GM18873 (cell line): ENCODE results near the gene MAP3K3.

Experiments used
- ATAC-seq: cut with Tn5 transposase; IDR thresholded peaks from one replicate; pipeline ENCODE4 v1.9.1; 2021; ENCODE audit warnings: mild to moderate bottlenecking, moderate library complexity, moderate number of reproducible peaks; ENCODE audit not compliant: unreplicated experiment, low FRiP score

Gene MAP3K3

GRCh38 chr17:63621684-63622573 is at the start of gene MAP3K3:
Gene MAP3K3, plus strand, starts transcription at chr17:63622417. Its CDS starts 343 bp downstream, at chr17:63622760.
- ATAC-seq, result peak; percentile 91

- ATAC-seq, result no peak
Measured at GRCh38 chr17:63573634-63574033, 48.6 kb upstream of the MAP3K3 start.

GRCh38 chr17:63578027-63578768 is 44.0 kb upstream of the MAP3K3 start:
- ATAC-seq, result no peak

- no peak for ATAC-seq
Measured at GRCh38 chr17:63578769-63579111, 43.5 kb upstream of the MAP3K3 start.

- ATAC-seq, result no peak
Measured at GRCh38 chr17:63579633-63580032, 42.6 kb upstream of the MAP3K3 start.

- no peak for ATAC-seq
Measured at GRCh38 chr17:63587770-63588169, 34.4 kb upstream of the MAP3K3 start.

GRCh38 chr17:63588797-63589196 is 33.4 kb upstream of the MAP3K3 start:
- ATAC-seq, result no peak

GRCh38 chr17:63589646-63590045 is 32.6 kb upstream of the MAP3K3 start:
- ATAC-seq, result no peak

GRCh38 chr17:63592797-63593196 is 29.4 kb upstream of the MAP3K3 start:
- no peak for ATAC-seq

GRCh38 chr17:63595132-63595531 is 27.1 kb upstream of the MAP3K3 start:
- ATAC-seq, result no peak

GRCh38 chr17:63596856-63597586 is 25.2 kb upstream of the MAP3K3 start:
- ATAC-seq, result no peak

- no peak for ATAC-seq
Measured at GRCh38 chr17:63598281-63598680, 23.9 kb upstream of the MAP3K3 start.

- peak; percentile 60 for ATAC-seq
Measured at GRCh38 chr17:63600569-63601438, 21.4 kb upstream of the MAP3K3 start, which contains the start of gene TACO1. Gene TACO1, plus strand, starts transcription at chr17:63600895. Its CDS starts 189 bp downstream, at chr17:63601084.

GRCh38 chr17:63601439-63602371 is 20.5 kb upstream of the MAP3K3 start:
- no peak for ATAC-seq

- ATAC-seq, result no peak
Measured at GRCh38 chr17:63609816-63610573, 12.2 kb upstream of the MAP3K3 start.

- no peak for ATAC-seq
Measured at GRCh38 chr17:63610854-63611253, 11.4 kb upstream of the MAP3K3 start.

- no peak for ATAC-seq
Measured at GRCh38 chr17:63611354-63611753, 10.9 kb upstream of the MAP3K3 start.

GRCh38 chr17:63613663-63614062 is 8.6 kb upstream of the MAP3K3 start:
- ATAC-seq, result no peak
